ENCODE data around the gene PGGHG.
"Not testable (repeated sequence)": the region's sequence is repeated elsewhere in the genome, so short reads cannot be mapped to it uniquely, and the experiment has no call there.

The PGGHG gene

DNA sequence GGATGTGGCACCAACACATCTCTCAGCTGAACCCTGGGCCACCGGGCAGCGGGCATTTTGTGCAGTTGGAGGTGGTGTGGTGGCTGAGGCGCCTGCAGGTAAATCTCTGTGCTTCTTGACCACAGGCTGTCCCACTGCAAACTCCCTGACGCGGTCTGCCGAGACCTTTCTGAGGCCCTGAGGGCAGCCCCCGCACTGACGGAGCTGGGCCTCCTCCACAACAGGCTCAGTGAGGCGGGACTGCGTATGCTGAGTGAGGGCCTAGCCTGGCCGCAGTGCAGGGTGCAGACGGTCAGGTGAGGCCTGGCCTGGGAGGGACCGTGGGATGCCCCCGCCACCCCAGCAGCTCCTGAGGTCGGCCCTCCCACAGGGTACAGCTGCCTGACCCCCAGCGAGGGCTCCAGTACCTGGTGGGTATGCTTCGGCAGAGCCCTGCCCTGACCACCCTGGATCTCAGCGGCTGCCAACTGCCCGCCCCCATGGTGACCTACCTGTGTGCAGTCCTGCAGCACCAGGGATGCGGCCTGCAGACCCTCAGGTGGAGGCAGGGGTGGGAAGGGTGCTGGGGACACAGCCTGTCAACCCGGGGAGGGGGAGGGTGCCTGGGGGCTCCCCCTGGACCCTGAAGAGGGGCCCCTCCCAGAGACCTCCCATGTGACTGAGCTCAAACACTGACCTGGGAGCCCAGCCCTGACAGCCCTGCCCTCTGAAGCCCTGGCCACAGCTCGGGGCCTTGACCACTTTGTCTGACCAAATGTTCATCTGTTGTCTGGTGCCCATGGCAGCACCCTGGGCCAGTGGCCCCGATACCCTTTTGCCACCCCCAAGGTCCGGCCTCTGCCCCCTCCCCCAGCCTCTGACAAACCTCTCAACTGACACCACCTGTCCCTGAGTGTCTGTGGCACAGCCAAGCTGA, 4.6 kb upstream of the PGGHG start:
- no peak overlapping the region for H3K27ac ChIP-seq
- POLR2A ChIA-PET (ENCODE audit: low non-redundant PET), result no interaction called here
- CTCF ChIA-PET, result interaction anchor here (0.7 kb wide), 1 partner anchor 34 kb away, joined by 3 read pairs; no protein-coding TSS in a partner anchor
- TF ChIP-seq, protein P1, sequence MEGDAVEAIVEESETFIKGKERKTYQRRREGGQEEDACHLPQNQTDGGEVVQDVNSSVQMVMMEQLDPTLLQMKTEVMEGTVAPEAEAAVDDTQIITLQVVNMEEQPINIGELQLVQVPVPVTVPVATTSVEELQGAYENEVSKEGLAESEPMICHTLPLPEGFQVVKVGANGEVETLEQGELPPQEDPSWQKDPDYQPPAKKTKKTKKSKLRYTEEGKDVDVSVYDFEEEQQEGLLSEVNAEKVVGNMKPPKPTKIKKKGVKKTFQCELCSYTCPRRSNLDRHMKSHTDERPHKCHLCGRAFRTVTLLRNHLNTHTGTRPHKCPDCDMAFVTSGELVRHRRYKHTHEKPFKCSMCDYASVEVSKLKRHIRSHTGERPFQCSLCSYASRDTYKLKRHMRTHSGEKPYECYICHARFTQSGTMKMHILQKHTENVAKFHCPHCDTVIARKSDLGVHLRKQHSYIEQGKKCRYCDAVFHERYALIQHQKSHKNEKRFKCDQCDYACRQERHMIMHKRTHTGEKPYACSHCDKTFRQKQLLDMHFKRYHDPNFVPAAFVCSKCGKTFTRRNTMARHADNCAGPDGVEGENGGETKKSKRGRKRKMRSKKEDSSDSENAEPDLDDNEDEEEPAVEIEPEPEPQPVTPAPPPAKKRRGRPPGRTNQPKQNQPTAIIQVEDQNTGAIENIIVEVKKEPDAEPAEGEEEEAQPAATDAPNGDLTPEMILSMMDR (conservative IDR thresholded peaks at IDR 0.05; ENCODE audit: low read depth), result no peak
- DNase-seq (ENCODE audit: low spot score), result no peak

DNA sequence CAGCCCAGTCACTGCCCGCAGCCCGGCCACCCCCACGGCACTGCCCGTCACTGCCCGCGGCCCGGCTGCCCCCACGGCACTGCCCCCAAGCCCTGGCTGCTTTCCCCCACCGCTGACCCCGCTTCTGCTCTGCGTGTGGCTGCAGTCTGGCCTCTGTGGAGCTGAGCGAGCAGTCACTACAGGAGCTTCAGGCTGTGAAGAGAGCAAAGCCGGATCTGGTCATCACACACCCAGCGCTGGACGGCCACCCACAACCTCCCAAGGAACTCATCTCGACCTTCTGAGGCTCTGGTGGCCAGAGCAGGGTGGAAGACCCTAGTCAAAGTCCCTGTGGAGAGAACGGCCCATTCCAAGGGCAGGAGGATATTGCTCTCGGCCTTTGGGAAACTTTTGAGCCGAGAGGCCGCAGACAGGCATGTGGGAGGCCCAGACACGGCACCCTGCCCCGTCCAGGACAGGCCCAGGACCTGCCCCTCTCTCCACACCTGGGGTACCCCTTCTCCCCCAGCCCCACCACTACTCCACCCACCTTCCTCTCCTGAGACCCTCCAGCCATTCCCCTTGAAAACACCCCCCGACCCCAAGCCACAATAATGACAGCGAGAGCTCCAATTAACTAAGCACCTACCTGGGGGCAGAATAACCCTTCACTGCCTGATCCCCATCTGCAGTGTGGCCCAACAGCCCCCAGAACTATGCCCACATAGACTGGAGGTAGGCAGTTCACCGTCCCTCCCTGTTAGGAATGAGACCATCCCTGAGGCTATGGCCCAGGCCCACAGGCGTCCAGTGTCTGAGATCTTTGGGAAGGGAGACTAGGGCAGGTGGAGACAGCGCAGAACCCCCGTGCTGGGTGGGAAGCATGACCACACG, 3.7 kb upstream of the PGGHG start:
- CTCF ChIA-PET, result interaction anchor here (0.7 to 1.0 kb wide), 2 partner anchors 18 to 35 kb away, joined by 3 read pairs; no protein-coding TSS in a partner anchor
- POLR2A ChIA-PET (ENCODE audit: low non-redundant PET), result no interaction called here
- DNase-seq (ENCODE audit: low spot score), result no peak

GRCh38 chr11:285894-286220, 3.1 kb upstream of the PGGHG start:
- CTCF ChIA-PET, result interaction anchor here (1.0 kb wide), 1 partner anchor 18 kb away, joined by 3 read pairs; no protein-coding TSS in a partner anchor

More for the DNA sequence above, 3.7 kb upstream of the PGGHG start:
- TF ChIP-seq, protein P1 (conservative IDR thresholded peaks at IDR 0.05; ENCODE audit: low read depth), result no peak
- no peak overlapping the region for H3K27ac ChIP-seq

GRCh38 chr11:286977-287820, 1.7 kb upstream of the PGGHG start:
- POLR2A ChIA-PET (ENCODE audit: low non-redundant PET); DNase-seq (ENCODE audit: low spot score); H3K27ac ChIP-seq: not testable (repeated sequence)
- CTCF ChIA-PET, result interaction anchor here (0.6 kb wide), 1 partner anchor 9 kb away, joined by 3 read pairs; the partner anchor contains the start of gene NLRP6

More at GRCh38 chr11:285894-286220, 3.1 kb upstream of the PGGHG start:
- no peak for DNase-seq (ENCODE audit: low spot score)
- no peak overlapping the region for H3K27ac ChIP-seq
- POLR2A ChIA-PET (ENCODE audit: low non-redundant PET), result no interaction called here
- TF ChIP-seq, protein P1 (conservative IDR thresholded peaks at IDR 0.05; ENCODE audit: low read depth), result no peak

GRCh38 chr11:287821-288477, 977 bp upstream of the PGGHG start:
- peak overlapping the region; percentile 59 for H3K27ac ChIP-seq
- TF ChIP-seq, protein P1 (conservative IDR thresholded peaks at IDR 0.05; ENCODE audit: low read depth), result no peak
- ChIA-PET CTCF (interaction anchor here (1.5 kb wide), 1 partner anchor 37 kb away, joined by 3 read pairs; no protein-coding TSS in a partner anchor), POLR2A (ENCODE audit: low non-redundant PET) (interaction anchor here (0.5 kb wide), 1 partner anchor 36 kb away, joined by 3 read pairs; no protein-coding TSS in a partner anchor)
- DNase-seq (ENCODE audit: low spot score), result no peak

DNA sequence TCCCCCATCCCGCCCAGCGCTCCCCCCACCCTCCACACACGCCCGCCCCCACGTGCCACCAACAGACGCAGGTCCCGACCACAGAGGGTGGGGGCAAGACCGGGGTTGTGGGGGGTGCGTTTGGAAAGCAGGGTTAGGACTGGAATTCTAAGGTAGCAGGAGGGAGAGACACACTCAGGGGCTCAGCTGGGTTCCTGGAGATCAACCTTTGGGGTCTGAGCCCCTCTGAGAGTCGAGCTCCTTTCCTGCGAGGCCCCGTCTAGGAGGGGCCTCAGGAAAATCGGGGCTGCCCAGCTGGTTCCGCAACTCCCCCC, 429 bp downstream of the PGGHG start:
- CTCF ChIA-PET, result interaction anchor here (1.5 kb wide), 1 partner anchor 39 kb away, joined by 3 read pairs; no protein-coding TSS in a partner anchor
- peak overlapping the region; percentile 59 for H3K27ac ChIP-seq
- TF ChIP-seq, protein P1 (conservative IDR thresholded peaks at IDR 0.05; ENCODE audit: low read depth), result no peak
- DNase-seq (ENCODE audit: low spot score), result no peak
- POLR2A ChIA-PET (ENCODE audit: low non-redundant PET), result no interaction called here

Measured in RWPE1 (cell line).